Natural killer cell (primary cell): Measurements from ENCODE around the gene DENND1A. TPM values are rescaled to one million over a fixed set of nuclear protein-coding genes. Genes with fewer than 3 reads are reported as not detected.

Experiments
- total RNA-seq, 4 donors: library from RNA; stranded (reverse); fragments of 120-200 nt in 1 of 4; gene quantifications; one replicate each; pipeline versions ENCODE4 v1.2.3 to v1.2.4, GENCODE V29; 2013 to 2022

Gene DENND1A
- total RNA-seq, 3 donors from 2014 or later (not counting 1 experiment from before 2014, with no cell fraction given), result 27.8 to 37.6 (median 30.9) TPM

Other genes starting within 250 kb of the DENND1A start
- gene LHX2, start 81.6 kb upstream of the DENND1A start, total RNA-seq, result not detected